ENCODE data around the gene LRRC9. TPM values are rescaled to one million over a fixed set of nuclear protein-coding genes. Genes with fewer than 3 reads are reported as not detected.

Gene LRRC9
- total RNA-seq, 1 donor from 2014 or later, result not detected

Other genes starting within 250 kb of the LRRC9 start
- not detected in 2 replicates for gene RTN1, start 49.4 kb upstream of the LRRC9 start, total RNA-seq
- 39.8 and 45.5 TPM in 2 replicates for gene PCNX4, start 171.8 kb downstream of the LRRC9 start, total RNA-seq
- gene DHRS7, start 245.3 kb downstream of the LRRC9 start, total RNA-seq, result 42.9 TPM in 2 replicates